Thyroid gland (tissue), 4 donors: ENCODE measurements around the gene RIT2. TPM values are rescaled to one million over a fixed set of nuclear protein-coding genes. Genes with fewer than 3 reads are reported as not detected.

Experiments used
- DNase-seq, 2 donors: peaks; one replicate each; pipeline ENCODE4 v3.0.0-alpha.2; 2019
- H3K27ac ChIP-seq, 3 donors: fragments of 200-600 bp; sonication (generic); 1 replicate in 2 of 3; 2 replicates in 1 of 3; pipeline ENCODE4 v1.5.1; 2016 to 2019; ENCODE audit warnings: mild to moderate bottlenecking in 1 of 3, moderate library complexity in 1 of 3
- H3K27me3 ChIP-seq: fragments of 200-600 bp; sonication (generic); one replicate; pipeline ENCODE4 v1.5.1; 2019
- H3K36me3 ChIP-seq, 2 donors: fragments of 200-600 bp; sonication (generic); one replicate each; pipeline ENCODE4 v1.5.1; 2016 to 2019
- H3K4me1 ChIP-seq, 2 donors: fragments of 200-600 bp; sonication (generic); one replicate each; pipeline ENCODE4 v1.5.1; 2017 to 2019
- H3K4me3 ChIP-seq, 3 donors: fragments of 200-600 bp; sonication (generic); replicated peaks in 1 of 3; 1 replicate in 2 of 3; 2 replicates in 1 of 3; pipeline ENCODE4 v1.5.1; 2016; ENCODE audit warnings: mild to moderate bottlenecking in 1 of 3
- H3K9me3 ChIP-seq: fragments of 200-600 bp; sonication (generic); one replicate; pipeline ENCODE4 v1.5.1; 2017
- POLR2A ChIP-seq, 2 donors: fragments of 450-650 bp; IDR thresholded peaks; one replicate each; pipeline ENCODE4 v1.6.1; 2017; ENCODE audit warnings: antibody characterized with exemption in 2 of 2, mild to moderate bottlenecking in 2 of 2, moderate library complexity in 1 of 2
- WGBS, 2 donors: methylation state at CpG; one replicate each; pipeline ENCODE4 v1.1.5; 2017; 5-methylcytosine and 5-hydroxymethylcytosine counted together
- intact Hi-C: fragments of 100-400 bp; cut with DNase I; formaldehyde crosslinking; loops from one replicate; pipeline ENCODE4 v1.15.1; 2023
- total RNA-seq, 4 donors: library from RNA; depleted of rRNA; stranded (reverse); fragments of >200 nt; gene quantifications; one replicate each; pipeline ENCODE4 v1.2.3, GENCODE V29; 2016
- TF ChIP-seq, protein P1 (sequence below), 6 experiments: fragments of 200-600 bp in 3 of 6; fragments of 450-650 bp in 3 of 6; sonication (generic) in 3 of 6; IDR thresholded peaks; one replicate each; pipeline ENCODE4 v1.5.1; 2016 to 2019; ENCODE audit warnings: antibody characterized with exemption in 6 of 6, mild to moderate bottlenecking in 2 of 6, inconsistent platforms in 1 of 6, moderate library complexity in 1 of 6

Gene RIT2
- total RNA-seq, 4 donors from 2014 or later: not detected

DNA sequence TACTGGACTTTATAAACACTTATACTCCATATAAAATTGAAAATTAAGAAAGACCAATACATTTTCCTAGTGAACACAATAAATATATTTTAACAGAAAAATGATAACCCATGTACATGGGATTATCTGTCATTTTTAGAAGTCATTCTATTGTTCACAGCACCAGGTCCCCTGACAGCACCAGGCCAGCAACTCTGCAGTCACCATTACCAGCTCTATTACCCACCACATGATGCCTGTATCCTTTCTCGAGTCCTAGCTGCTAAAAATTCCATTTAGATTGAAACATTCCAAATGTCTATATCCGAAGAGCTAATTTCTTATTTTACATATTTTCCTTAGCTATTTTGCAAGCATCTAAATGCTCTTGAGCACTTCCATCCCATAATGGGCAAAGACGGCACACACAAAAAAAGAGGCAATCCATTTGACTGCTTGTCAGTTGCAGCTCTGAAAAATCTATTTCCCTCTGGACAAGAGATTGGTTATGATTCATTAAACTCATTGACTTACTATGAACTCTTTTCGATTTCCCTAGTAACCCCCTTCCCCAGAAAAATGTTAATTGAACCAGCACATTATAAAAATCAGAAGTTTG lies 336.9 kb downstream of the RIT2 start:
- WGBS, 2 donors: 60 to 80% methylated on average over 4 of the region's 4 CpGs
- Histone ChIP-seq H3K27ac (no peak overlapping the region), H3K4me3 (no peak overlapping the region), H3K36me3 (no peaks in the 10 kb centered on the region), H3K27me3 (no peaks in the 10 kb centered on the region), H3K9me3 (no peaks in the 10 kb centered on the region), H3K4me1 (no peaks in the 10 kb centered on the region)
- intact Hi-C loops: no loop called here
- TF ChIP-seq, protein P1, sequence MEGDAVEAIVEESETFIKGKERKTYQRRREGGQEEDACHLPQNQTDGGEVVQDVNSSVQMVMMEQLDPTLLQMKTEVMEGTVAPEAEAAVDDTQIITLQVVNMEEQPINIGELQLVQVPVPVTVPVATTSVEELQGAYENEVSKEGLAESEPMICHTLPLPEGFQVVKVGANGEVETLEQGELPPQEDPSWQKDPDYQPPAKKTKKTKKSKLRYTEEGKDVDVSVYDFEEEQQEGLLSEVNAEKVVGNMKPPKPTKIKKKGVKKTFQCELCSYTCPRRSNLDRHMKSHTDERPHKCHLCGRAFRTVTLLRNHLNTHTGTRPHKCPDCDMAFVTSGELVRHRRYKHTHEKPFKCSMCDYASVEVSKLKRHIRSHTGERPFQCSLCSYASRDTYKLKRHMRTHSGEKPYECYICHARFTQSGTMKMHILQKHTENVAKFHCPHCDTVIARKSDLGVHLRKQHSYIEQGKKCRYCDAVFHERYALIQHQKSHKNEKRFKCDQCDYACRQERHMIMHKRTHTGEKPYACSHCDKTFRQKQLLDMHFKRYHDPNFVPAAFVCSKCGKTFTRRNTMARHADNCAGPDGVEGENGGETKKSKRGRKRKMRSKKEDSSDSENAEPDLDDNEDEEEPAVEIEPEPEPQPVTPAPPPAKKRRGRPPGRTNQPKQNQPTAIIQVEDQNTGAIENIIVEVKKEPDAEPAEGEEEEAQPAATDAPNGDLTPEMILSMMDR (IDR thresholded peaks at IDR 0.05): no peak
- TF ChIP-seq POLR2A (IDR thresholded peaks at IDR 0.05): no peak
- DNase-seq: no peak

DNA sequence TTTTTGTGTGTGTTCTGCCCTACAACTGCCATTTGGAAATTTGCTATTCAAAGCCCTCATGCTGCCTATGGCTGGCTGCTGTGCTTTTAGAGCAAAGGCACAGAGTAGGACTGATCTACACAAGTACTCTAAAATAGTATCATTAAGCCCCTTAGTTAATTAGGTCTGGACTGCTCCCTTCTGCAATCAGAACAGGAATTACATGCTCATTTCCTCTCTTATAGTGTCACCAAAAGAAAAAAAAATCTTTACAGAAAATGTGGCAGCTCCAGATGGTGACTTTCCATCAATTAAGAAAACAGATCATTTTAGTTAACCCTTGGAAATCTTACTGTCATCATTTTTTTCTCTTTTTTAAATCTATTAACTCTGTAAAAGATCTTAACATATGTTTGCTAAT lies 337.5 kb downstream of the RIT2 start:
- Histone ChIP-seq H3K9me3 (no peaks in the 10 kb centered on the region), H3K27ac (no peak overlapping the region), H3K4me1 (no peaks in the 10 kb centered on the region), H3K36me3 (no peaks in the 10 kb centered on the region), H3K4me3 (no peak overlapping the region), H3K27me3 (no peaks in the 10 kb centered on the region)
- TF ChIP-seq, protein P1 (IDR thresholded peaks at IDR 0.05): no peak
- no peak for TF ChIP-seq POLR2A (IDR thresholded peaks at IDR 0.05)
- no peak for DNase-seq
- intact Hi-C loops: no loop called here

DNA sequence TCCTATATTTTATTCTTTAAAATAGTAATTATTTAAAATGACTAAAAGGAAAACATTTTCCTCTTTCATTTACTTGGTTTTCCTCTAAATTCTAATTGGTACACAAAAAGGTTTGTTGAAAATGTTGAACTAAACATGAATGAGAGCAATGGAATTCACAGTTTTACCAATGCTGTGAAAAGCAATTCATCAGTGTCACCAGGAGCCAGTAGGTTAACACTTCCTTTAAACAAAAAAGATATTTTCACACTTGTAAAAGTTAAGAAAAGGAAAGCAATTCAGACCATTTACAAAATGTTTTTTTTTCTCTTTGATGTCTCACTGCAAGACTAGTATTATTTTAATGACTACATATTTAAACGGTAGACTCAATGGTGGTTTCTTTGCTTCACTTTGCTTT lies 341.6 kb downstream of the RIT2 start:
- H3K36me3 ChIP-seq: no peaks in the 10 kb centered on the region
- no peak overlapping the region for H3K27ac ChIP-seq
- H3K27me3 ChIP-seq: no peaks in the 10 kb centered on the region
- H3K9me3 ChIP-seq: no peaks in the 10 kb centered on the region
- no peak overlapping the region for H3K4me3 ChIP-seq
- no peak for DNase-seq
- TF ChIP-seq, protein P1 (IDR thresholded peaks at IDR 0.05): no peak
- no peak for TF ChIP-seq POLR2A (IDR thresholded peaks at IDR 0.05)
- 1 to 6% methylated on average over 1 of the region's 1 CpG for WGBS, 2 donors
- intact Hi-C loops: no loop called here
- no peaks in the 10 kb centered on the region for H3K4me1 ChIP-seq

DNA sequence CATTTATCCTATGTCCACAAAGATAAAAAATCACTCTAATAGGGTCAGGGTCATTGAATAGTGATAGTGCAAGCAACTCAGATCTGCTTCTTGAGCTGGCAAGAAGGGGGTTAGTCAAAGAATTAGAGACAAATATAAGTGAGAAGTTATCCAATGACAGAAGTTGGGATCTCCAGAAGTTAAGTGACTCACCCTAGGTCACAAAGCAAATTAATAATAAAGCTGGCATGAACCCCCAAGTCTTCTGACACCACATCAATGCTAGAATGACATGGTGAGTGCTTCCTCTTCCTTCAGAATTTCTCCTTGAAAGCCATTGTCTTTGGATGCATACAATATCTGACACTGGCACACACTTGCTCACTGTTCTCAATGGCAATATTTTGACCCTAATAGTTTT lies 343.5 kb downstream of the RIT2 start:
- Histone ChIP-seq H3K4me3 (no peak overlapping the region), H3K36me3 (no peaks in the 10 kb centered on the region), H3K4me1 (no peaks in the 10 kb centered on the region), H3K9me3 (no peaks in the 10 kb centered on the region), H3K27ac (no peak overlapping the region), H3K27me3 (no peaks in the 10 kb centered on the region)
- intact Hi-C loops: no loop called here
- DNase-seq: no peak
- no peak for TF ChIP-seq POLR2A (IDR thresholded peaks at IDR 0.05)
- TF ChIP-seq, protein P1 (IDR thresholded peaks at IDR 0.05): no peak

DNA sequence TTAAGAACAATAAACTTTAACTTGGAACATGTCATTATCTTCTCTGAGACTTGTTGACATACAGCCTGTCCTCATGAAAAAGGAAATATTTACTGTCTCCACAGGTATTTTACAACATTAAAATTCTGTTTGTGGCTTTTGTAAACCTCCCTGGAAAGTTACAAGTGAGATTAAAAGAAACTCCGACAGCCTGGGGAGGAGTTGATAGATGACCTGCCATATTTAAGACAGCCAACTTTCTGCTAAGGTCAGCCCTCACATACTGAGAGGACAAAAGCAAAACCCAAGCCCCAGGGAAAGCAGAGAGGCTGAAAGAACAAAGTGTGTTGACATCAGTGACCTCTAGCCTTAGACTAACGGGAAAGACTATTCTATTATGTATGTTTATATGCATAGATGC lies 350.2 kb downstream of the RIT2 start:
- TF ChIP-seq, protein P1 (IDR thresholded peaks at IDR 0.05): no peak
- no peak for TF ChIP-seq POLR2A (IDR thresholded peaks at IDR 0.05)
- no peaks in the 10 kb centered on the region for H3K27me3 ChIP-seq
- no peak for DNase-seq
- 24 to 34% methylated on average over 2 of the region's 2 CpGs for WGBS, 2 donors
- no peaks in the 10 kb centered on the region for H3K4me1 ChIP-seq
- H3K9me3 ChIP-seq: no peaks in the 10 kb centered on the region
- no peak overlapping the region for H3K27ac ChIP-seq
- no peaks in the 10 kb centered on the region for H3K36me3 ChIP-seq
- H3K4me3 ChIP-seq: no peak overlapping the region
- intact Hi-C loops: no loop called here
